GM21619 (cell line): ENCODE data around the gene FAM219A.

Source experiments
- ATAC-seq: cut with Tn5 transposase; IDR thresholded peaks from one replicate; pipeline ENCODE4 v1.9.1; 2021; ENCODE audit not compliant: unreplicated experiment

FAM219A gene, protein sequence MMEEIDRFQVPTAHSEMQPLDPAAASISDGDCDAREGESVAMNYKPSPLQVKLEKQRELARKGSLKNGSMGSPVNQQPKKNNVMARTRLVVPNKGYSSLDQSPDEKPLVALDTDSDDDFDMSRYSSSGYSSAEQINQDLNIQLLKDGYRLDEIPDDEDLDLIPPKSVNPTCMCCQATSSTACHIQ

DNA sequence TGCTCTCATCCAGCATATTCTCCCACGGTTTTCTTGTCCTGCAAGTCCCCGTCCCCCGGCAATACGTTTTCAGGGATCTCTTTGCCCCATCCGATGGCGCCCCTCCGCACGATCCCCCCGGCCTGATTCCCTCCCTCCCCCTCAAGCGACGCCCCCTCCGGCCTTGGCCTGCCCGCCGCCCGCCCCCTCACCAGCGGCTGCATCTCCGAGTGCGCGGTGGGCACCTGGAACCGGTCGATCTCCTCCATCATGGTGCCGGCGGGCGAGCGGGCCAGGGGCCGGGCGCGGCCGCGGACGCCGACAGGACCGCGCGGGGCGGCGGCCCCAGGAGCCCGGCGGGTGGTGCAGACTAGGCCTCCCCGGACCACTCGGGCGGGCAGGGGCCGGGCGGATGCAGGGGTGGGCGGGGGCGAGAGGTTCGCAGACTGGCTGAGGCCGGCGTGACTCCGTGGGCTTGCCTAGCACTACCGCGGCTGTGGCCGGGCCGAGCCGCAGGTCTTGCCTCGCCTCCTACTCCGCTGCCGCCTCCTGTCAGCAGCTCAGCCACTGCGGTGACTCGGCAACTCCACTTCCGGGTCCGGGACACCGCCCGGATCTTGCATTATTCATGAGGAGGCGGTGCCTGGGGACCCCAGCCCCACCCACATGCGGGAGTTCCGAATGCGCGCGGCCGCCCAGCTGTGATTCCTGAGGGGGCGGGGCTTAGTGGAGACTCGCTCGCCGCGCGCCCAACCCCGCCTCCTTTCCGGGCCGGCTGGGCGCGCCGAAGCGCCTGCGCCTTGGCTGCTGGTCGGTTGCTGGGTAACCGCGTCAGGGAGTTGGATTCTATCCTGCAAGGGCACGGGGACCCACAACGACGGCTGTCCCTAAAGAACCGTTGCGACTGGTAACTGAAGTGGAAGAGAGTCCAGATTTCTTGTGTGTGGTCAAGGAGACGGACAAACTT lies at the start of gene FAM219A, which contains the start of gene DNAI1:
FAM219A (minus strand) TSS at position 558 of the 946 bp plus-strand sequence; CDS start at position 251, 307 bp downstream.
DNAI1 (plus strand) TSS at position 793 of the 946 bp plus-strand sequence. CDS start 201 bp downstream, outside the sequence.
- peak; percentile 98 for ATAC-seq

- no peak for ATAC-seq
Measured at GRCh38 chr9:34507966-34508365, 49.6 kb upstream of the FAM219A start.

- no peak for ATAC-seq
Measured at GRCh38 chr9:34507556-34507955, 49.2 kb upstream of the FAM219A start.

DNA sequence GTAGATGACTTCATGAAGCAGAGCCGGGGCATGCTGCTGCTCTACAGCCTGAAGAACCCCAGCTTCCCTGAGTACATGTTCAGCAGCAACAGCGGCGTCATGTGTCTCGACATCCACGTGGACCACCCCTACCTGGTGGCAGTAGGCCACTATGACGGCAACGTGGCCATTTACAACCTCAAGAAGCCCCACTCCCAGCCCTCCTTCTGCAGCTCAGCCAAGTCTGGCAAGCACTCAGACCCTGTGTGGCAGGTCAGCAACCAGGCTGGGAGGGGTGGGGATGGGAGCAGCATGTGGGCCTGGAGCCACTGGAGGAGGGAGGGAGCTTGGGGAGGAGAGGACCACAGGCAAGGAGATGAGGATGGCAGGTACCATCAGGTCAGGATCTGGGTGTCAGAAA lies 48.3 kb upstream of the FAM219A start:
- no peak for ATAC-seq

DNA sequence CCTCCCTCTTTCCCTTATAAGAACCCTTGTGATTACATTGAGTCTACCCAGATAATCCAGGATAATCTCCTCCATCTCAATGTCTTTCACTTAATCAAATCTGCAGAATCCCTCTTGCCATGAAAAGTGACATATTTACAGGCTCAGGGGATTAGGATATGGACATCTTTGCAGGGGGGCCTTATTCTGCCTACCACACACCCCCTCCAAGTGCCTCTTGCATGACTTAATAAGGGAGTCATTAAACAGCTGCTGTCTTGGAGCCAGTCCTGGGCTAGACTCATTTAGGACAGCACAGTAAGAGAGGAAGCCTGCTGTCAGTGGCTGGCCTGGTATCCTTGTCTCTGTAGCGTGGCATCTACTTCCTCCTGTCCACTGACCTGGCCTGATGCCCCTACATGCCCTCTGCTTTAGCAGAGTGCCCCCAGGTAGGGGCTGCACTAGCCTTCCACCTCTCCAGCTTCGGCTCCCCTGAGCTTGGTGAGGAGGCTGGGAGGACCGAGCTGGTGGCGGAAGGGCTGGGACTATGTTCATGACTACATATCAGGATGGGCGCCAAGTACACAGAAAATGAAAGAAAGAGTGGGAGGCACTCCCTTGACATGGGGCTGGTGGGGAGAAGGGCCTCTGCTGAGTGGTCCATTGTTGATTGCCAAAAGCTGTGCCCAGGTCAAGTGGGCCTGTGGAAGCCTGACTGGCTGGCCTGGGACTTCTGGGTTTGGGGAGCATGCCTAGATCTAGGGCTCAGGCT lies 47.2 kb upstream of the FAM219A start:
- no peak for ATAC-seq

DNA sequence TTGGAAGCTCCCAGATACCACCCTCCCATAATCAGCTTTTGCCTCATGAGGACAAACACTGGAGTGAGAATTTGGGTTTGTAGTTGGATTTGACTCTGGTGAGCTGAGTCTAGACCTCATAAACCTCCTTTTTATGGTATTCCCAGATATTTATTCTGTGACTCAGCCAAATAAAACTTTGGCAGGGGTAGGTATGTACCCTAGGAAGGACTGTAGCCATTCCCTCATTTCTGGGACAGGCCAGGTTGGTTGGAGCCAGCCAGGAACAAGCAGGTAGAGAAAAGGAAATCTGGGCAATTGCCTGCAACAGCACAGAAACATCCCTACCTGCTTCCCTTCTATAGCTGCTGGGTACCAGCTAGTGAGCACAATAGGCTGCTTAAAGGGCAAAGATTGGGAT lies 45.0 kb upstream of the FAM219A start:
- no peak for ATAC-seq

DNA sequence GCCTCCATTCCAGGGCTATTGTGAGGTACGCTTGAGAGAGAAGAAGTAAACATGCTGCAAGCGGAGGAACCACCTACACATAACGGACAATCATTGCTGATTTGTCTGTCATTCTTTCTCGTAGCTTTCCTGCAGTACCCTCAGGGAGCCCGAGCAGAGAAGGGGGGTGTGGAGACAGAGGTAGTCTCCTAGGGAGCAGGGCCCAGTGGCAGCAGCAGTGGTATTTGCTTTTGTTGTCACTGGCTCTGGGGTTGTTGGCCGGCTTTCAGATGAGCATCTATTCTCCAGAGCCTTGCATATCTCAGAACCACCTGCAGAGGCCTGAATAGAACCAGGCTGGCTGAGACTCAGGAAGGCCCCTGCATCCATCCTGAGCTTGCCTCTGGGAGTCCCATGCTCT lies 44.5 kb upstream of the FAM219A start:
- no peak for ATAC-seq

GRCh38 chr9:34502471-34502870 lies 44.1 kb upstream of the FAM219A start:
- no peak for ATAC-seq

GRCh38 chr9:34501889-34502425 lies 43.6 kb upstream of the FAM219A start:
- no peak for ATAC-seq

- ATAC-seq: no peak
Measured at GRCh38 chr9:34501372-34501771, 43.0 kb upstream of the FAM219A start.

GRCh38 chr9:34500623-34501267 lies 42.4 kb upstream of the FAM219A start:
- ATAC-seq: no peak

GRCh38 chr9:34499076-34499475 lies 40.7 kb upstream of the FAM219A start:
- no peak for ATAC-seq

DNA sequence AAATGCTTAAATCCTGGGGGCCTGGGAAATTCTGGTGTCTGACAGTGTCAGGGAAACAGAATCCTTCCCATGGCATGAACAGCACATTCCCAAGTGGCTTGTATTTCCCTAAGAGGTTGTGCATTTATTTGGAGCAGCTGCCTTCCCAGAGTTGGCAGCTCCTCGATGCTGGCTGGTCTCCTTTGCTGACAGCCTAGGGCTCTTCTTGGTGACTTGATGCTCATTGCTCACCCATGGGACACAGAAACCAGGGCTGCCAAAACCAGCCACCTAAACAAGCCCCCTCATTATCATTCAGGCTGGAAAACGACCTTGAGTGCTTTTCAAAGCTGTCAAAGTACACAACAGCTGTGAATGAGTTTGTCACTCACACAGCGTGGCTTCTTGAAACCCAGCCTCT lies 40.2 kb upstream of the FAM219A start:
- no peak for ATAC-seq

DNA sequence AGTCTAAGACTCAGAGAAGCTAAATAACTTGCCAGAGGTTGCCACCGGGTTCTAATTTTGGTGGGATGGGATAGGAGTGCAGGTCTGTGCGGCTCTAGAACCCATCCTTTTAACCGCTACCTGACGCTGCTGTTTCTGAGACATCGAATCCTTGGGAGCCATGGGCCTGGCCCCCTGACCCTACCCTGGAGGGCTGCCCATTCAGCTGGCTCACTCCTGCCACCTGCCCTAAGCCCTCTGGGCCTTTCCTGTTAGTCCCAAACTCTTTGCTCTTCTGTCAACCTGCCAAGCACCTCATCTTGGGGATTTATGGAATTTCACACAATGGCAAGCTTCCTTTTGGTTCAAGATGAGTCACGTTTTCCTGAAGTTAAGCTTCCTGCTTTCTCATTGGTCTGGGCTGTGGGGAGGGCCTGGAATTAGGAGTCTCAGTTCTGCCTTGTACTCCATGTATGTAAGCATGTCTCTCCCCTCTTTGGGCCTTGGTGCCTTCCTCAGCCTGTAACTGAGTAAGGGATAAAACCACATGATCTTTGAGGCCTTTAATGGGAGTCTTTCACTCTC lies 37.9 kb upstream of the FAM219A start:
- ATAC-seq: no peak

DNA sequence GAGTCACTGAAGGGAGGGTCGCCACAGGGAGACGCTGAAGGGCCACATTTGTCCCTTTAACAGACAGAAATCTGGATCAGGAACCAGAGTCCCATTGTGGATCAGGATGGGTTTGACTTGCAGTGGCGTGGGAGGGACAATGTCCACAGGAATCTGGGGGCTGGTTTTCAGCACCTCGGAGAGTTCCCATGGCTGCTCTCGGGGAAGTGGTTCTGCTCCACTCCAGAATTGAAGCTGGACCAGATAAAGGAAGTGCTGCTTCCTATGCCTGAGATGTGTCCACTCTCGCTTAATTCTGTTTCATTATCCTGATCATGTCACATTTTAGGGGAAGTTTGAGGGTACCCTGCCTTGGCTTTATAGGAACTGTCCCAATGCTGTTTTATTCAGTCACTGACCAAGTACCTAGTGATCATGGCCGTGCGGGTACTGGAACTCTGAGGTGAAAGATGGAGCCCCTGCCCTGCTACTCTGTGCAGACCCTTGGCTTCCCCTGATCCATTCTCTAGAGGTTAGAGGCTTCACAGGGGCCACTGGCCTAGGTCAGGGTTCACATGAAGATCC lies 35.7 kb upstream of the FAM219A start:
- ATAC-seq: no peak

DNA sequence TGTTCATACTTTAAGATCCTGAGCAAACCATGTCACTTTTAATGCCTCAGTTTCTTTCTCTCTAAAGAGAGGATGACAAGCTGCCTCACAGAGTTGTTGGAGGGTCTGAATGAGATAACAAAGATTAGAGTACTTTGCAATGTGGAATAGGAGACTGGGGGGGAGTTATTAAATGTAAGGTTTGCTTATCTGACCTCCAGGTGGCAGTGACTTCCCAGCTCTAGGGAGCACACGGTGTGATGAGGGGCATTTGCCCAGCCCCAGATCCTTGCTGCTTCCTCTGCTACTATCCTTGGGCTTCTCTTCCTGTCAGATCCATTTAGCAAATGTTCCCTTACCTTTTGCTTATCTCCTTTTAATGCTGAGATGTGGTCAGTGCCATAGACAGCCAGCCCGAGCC lies 33.7 kb upstream of the FAM219A start:
- ATAC-seq: no peak

DNA sequence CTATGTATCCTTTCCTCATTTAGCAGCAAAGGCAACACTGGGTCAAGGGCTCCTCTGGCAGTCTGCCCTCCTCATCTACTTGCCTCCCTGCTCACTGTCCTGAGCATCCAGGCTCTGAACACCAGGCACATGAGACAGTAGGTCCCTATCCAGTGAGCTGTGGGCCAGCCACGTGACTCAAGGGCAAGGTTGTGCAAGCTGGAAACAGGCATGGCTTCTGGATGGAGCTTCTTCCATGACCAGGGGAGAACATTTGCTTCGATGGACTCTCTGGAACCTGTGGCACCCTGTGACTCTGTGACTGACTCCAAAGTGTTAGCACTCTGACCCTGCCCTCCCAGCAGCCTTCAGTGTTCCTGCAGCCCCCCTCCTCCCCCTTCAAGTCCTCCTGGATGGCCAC lies 33.2 kb upstream of the FAM219A start:
- ATAC-seq: no peak

DNA sequence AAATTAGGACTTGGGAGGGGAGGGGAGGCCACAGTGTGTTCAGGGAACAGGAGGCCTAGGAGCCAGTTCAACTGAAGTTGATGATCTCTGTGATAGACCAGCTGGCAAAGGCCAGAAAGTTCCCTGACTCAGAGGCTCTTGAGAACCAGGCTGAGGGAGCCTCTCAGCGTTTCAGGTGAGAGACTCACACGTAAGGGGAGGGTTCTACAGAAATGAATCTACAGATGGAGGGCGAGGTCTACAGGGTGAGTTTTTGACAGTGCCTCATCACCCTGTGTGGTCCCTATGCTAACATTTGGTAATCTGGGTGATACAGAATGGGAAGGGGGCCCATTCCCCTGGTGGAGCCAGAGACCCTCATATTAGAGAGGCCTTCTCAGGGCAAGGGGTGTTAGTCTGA lies 32.4 kb upstream of the FAM219A start:
- no peak for ATAC-seq

DNA sequence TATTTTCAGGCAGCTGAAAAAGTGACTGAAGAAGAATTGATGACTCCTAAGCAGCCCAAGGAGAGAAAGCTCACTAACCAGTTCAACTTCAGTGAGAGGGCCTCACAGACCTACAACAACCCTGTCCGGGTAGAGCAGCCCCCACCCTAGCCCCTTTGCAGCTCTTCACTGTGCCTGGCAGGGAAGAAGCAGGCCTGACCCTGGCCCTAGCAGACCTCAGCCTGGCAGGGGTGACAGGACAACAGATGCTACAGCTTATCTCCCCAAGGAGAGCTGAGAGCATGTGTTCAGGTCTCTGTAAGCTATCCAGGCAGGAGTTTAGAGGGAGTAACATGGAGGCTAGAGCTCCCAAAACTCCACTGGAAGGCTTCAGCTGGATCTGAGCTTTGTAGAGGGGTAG lies 32.0 kb upstream of the FAM219A start:
- no peak for ATAC-seq

DNA sequence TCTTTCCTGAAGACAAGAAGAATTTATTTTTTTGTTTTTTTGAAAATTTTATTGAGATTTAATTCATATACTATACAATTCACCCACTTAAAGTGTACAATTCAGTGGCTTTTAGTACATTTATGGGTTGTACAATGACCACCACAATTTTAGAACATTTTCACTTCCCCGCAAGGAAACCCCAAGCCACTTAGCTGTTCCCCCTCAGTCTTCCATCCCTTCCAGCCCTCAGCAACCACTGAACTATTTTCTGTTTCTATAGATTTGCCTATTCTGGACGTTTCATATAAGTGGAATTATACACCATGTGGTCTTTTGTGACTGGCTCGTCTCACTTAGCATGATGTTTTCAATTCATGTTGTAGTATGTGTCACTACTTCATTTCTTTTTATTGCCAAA lies 28.2 kb upstream of the FAM219A start:
- no peak for ATAC-seq
